ENCODE results near the gene GATA1. TPM values are rescaled to one million over a fixed set of nuclear protein-coding genes. Genes with fewer than 3 reads are reported as not detected.
"Not testable (repeated sequence)": the region's sequence is repeated elsewhere in the genome, so short reads cannot be mapped to it uniquely, and the experiment has no call there.

The GATA1 gene
- total RNA-seq, 1 donor from 2014 or later = not detected

DNA sequence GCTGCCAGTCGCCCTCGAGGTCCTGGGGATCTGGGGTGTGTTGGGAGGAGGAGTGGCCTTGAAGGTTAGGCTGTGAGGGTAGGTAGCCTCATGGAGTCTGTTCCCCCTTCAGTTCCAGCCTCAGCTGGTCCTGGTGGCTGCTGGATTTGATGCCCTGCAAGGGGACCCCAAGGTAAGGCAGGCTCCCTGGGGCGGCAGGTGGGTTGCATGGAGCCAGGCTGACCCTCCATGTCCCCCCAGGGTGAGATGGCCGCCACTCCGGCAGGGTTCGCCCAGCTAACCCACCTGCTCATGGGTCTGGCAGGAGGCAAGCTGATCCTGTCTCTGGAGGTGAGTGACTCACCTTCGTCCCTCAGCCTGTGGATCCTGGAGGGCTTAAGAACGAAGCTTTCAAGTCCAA, 28.3 kb downstream of the GATA1 start:
- no peak for DNase-seq (ENCODE audit: low read depth, low spot score)
- H3K4me1 Mint-ChIP-seq = no peaks in the 10 kb centered on the region
- peaks cover 6% of the 10 kb centered on the region for H3K36me3 Mint-ChIP-seq (ENCODE audit: low read depth)
- H3K4me3 Mint-ChIP-seq = no peak overlapping the region
- H3K9me3 Mint-ChIP-seq = no peaks in the 10 kb centered on the region
- H3K27me3 Mint-ChIP-seq (ENCODE audit: low read depth) = no peaks in the 10 kb centered on the region
- TF ChIP-seq, protein P1, sequence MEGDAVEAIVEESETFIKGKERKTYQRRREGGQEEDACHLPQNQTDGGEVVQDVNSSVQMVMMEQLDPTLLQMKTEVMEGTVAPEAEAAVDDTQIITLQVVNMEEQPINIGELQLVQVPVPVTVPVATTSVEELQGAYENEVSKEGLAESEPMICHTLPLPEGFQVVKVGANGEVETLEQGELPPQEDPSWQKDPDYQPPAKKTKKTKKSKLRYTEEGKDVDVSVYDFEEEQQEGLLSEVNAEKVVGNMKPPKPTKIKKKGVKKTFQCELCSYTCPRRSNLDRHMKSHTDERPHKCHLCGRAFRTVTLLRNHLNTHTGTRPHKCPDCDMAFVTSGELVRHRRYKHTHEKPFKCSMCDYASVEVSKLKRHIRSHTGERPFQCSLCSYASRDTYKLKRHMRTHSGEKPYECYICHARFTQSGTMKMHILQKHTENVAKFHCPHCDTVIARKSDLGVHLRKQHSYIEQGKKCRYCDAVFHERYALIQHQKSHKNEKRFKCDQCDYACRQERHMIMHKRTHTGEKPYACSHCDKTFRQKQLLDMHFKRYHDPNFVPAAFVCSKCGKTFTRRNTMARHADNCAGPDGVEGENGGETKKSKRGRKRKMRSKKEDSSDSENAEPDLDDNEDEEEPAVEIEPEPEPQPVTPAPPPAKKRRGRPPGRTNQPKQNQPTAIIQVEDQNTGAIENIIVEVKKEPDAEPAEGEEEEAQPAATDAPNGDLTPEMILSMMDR (conservative IDR thresholded peaks at IDR 0.05) = no peak
- no peak overlapping the region for H3K27ac Mint-ChIP-seq (ENCODE audit: unreplicated experiment)

DNA sequence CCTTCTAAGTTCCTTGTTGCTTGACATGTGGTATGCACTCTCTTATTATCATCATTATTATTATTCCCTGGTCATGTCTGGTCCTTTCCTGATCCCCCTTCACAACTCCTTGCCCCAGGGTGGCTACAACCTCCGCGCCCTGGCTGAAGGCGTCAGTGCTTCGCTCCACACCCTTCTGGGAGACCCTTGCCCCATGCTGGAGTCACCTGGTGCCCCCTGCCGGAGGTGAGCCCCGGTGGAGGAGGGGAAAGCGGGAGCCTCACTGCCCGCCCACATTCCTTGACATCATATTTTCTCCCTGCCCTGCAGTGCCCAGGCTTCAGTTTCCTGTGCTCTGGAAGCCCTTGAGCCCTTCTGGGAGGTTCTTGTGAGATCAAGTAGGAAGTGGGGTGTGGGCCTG, 28.9 kb downstream of the GATA1 start:
- DNase-seq (ENCODE audit: low read depth, low spot score) = no peak
- Mint-ChIP-seq H3K27ac (ENCODE audit: unreplicated experiment) (no peak overlapping the region), H3K27me3 (ENCODE audit: low read depth) (no peaks in the 10 kb centered on the region), H3K4me1 (no peaks in the 10 kb centered on the region), H3K36me3 (ENCODE audit: low read depth) (peaks cover 10% of the 10 kb centered on the region), H3K4me3 (no peak overlapping the region), H3K9me3 (no peaks in the 10 kb centered on the region)
- TF ChIP-seq, protein P1 (conservative IDR thresholded peaks at IDR 0.05) = no peak

DNA sequence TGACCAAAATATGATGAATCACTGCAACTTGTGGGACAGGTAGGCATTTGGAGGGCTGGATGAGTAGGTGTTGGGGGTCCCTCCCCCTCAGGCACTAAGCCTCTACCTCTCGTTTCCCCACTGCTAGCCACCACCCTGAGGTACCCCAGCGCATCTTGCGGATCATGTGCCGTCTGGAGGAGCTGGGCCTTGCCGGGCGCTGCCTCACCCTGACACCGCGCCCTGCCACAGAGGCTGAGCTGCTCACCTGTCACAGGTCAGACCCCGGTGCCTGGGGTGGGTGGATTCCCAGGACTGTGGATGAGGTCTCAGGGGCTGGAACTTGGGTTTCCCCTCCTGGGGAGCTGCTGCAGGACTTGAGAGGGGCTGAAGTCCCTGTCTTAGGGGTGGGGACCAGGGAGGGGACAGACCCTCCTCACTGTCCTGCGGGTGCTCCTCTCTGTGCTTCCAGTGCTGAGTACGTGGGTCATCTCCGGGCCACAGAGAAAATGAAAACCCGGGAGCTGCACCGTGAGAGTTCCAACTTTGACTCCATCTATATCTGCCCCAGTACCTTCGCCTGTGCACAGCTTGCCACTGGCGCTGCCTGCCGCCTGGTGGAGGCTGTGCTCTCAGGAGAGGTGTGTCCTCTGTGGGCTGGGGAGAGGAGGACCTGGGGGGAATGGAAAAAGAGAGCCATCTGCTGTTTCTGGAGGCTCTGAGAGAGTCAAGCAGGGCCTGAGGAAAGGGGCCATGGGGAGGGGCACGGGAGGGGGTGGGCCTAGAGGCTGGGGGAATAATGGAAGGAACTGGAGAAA, 29.8 kb downstream of the GATA1 start:
- no peak overlapping the region for H3K4me3 Mint-ChIP-seq
- no peaks in the 10 kb centered on the region for H3K9me3 Mint-ChIP-seq
- no peaks in the 10 kb centered on the region for H3K4me1 Mint-ChIP-seq
- H3K27me3 Mint-ChIP-seq (ENCODE audit: low read depth) = no peaks in the 10 kb centered on the region
- H3K27ac Mint-ChIP-seq (ENCODE audit: unreplicated experiment) = no peak overlapping the region
- no peak for DNase-seq (ENCODE audit: low read depth, low spot score)
- H3K36me3 Mint-ChIP-seq (ENCODE audit: low read depth) = peaks cover 10% of the 10 kb centered on the region
- TF ChIP-seq, protein P1 (conservative IDR thresholded peaks at IDR 0.05) = no peak

DNA sequence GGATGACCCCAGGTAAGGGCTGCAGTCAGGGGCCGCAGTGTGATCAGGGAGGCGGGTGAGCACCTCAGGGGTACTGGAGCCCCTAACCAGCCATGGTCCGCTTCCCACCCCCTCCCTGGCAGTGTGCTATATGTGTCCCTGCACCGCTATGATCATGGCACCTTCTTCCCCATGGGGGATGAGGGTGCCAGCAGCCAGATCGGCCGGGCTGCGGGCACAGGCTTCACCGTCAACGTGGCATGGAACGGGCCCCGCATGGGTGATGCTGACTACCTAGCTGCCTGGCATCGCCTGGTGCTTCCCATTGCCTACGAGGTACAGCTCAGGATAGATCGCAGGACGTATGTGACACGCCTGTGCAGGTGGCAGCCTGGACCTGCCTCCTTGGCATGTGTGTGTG, 31.7 kb downstream of the GATA1 start:
- TF ChIP-seq, protein P1 (conservative IDR thresholded peaks at IDR 0.05) = no peak
- no peak overlapping the region for H3K4me3 Mint-ChIP-seq
- H3K36me3 Mint-ChIP-seq (ENCODE audit: low read depth) = peaks cover 13% of the 10 kb centered on the region
- no peak for DNase-seq (ENCODE audit: low read depth, low spot score)
- no peak overlapping the region for H3K27ac Mint-ChIP-seq (ENCODE audit: unreplicated experiment)
- H3K27me3 Mint-ChIP-seq (ENCODE audit: low read depth) = no peaks in the 10 kb centered on the region
- H3K4me1 Mint-ChIP-seq = no peaks in the 10 kb centered on the region
- H3K9me3 Mint-ChIP-seq = no peaks in the 10 kb centered on the region

DNA sequence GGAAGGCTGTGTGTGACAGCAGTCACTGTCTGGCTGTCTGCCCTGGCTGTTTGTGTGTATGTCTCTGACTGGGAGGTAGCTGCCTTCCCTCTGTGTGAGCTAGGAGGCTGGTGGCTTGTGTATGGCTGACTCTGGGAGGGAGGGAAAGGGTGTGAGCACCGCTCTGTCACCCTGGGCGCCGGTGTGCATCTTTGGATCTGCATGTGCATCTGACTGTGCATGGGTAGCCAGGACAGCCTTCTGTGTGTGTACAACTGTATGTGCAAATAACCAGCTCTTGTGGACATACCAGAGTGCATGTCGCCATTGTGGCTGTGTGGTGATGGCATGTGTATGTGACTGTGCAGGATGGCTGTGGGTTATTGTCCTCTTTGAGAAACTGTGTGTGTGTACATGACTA, 32.5 kb downstream of the GATA1 start:
- H3K27ac Mint-ChIP-seq (ENCODE audit: unreplicated experiment) = no peak overlapping the region
- no peaks in the 10 kb centered on the region for H3K4me1 Mint-ChIP-seq
- no peak for DNase-seq (ENCODE audit: low read depth, low spot score)
- TF ChIP-seq, protein P1 (conservative IDR thresholded peaks at IDR 0.05) = no peak
- H3K9me3 Mint-ChIP-seq = no peaks in the 10 kb centered on the region
- peaks cover 14% of the 10 kb centered on the region for H3K36me3 Mint-ChIP-seq (ENCODE audit: low read depth)
- H3K4me3 Mint-ChIP-seq = no peak overlapping the region
- no peaks in the 10 kb centered on the region for H3K27me3 Mint-ChIP-seq (ENCODE audit: low read depth)

DNA sequence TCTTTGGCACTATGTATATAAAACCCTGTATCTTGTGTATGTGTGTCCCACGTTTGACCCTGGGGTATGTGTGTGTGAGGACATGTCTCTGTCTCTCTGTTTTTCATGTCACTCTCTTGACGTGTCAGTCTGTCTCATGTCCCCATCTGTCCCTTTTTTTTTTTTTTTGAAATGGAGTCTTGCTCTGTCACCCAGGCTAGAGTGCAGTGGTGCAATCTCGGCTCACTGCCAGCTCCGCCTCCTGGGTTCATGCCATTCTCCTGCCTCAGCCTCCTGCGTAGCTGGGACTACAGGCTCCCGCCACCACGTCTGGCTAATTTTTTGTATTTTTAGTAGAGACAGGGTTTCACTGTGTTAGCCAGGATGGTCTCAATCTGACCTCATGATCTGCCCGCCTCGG, 33.0 kb downstream of the GATA1 start:
- not testable (repeated sequence) for H3K9me3 Mint-ChIP-seq; H3K4me3 Mint-ChIP-seq; DNase-seq (ENCODE audit: low read depth, low spot score); H3K27ac Mint-ChIP-seq (ENCODE audit: unreplicated experiment); H3K4me1 Mint-ChIP-seq; H3K27me3 Mint-ChIP-seq (ENCODE audit: low read depth)
- H3K36me3 Mint-ChIP-seq (ENCODE audit: low read depth) = peaks cover 12% of the 10 kb centered on the region
